Subcutaneous adipose tissue (tissue), 4 donors: ENCODE data around the gene SLC2A11. TPM values are rescaled to one million over a fixed set of nuclear protein-coding genes. Genes with fewer than 3 reads are reported as not detected.

Experiments
- CTCF ChIP-seq: fragments of 450-650 bp; IDR thresholded peaks from one replicate; pipeline ENCODE4 v1.5.1; 2016; ENCODE audit warnings: low read depth, mild to moderate bottlenecking, control low read depth, antibody characterized with exemption, moderate library complexity
- total RNA-seq, 4 donors: library from RNA; depleted of rRNA; stranded (reverse); fragments of >200 nt; gene quantifications; one replicate each; pipeline ENCODE4 v1.1.0, GENCODE V29; 2016

SLC2A11 gene
- total RNA-seq, 4 donors from 2014 or later: 4.8 to 10.2 (median 5.5) TPM

- TF ChIP-seq CTCF: no peak
Observed at GRCh38 chr22:23884140-23884539, 26.5 kb downstream of the SLC2A11 start.

DNA sequence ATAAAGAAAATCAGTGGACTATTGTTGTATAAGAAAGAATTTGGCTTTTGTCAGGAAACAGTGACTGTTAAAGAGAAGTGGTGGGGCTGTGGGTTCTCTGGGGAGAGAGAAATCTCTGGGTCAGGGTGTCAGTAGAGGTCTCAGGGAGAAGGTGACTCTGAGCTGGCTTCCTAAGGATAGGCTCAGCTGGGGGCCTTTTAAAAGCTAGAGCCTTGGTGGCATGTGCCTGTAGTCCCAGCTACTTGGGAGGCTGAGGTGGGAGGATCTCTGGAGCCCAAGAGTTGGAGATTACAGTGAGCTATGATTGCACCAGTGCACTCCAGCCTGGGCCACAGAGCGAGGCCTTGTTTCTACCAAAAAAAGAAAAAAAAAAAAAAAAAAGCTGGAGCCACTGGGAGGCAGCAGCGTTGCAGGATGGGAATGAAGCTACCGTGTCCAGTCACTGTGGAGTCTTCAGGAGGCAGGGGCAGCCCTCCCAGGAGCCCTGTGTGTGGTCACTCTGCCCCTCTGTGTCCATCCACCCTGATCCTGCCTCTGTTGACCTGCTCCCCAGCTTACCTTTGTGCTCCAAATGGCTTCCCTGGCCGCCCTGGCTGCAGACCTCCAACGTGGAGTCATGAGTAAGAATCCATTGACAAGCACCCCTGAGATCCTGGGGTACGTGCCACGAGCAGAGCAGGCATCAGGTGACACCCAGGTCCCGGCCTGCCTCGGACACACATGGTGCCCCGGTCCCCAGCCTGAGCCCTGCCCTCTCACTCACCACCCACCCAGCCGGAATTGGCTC lies 31.1 kb downstream of the SLC2A11 start:
- no peak for TF ChIP-seq CTCF

GRCh38 chr22:23889620-23890019 lies 31.9 kb downstream of the SLC2A11 start:
- TF ChIP-seq CTCF: no peak

DNA sequence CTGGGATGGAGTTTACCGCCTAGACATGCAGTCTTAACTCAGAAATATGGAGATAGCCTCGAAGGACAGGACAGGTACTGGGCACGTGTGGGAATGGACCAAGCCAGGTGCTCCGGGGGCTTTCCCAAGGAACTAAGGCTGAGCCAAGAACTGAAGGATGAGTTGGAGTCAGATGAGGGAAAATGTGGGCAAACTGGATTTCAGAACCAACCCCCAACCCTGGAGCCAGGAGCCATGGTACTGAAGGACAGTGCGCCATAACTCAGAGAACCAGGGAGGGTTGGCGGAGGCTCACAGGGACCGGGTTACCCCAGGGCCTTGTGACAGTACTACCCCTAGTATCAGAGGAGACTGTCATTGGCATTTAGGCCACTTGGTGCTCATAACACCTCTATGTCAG lies 34.1 kb downstream of the SLC2A11 start:
- no peak for TF ChIP-seq CTCF

GRCh38 chr22:23892130-23892529 lies 34.5 kb downstream of the SLC2A11 start:
- TF ChIP-seq CTCF: no peak

DNA sequence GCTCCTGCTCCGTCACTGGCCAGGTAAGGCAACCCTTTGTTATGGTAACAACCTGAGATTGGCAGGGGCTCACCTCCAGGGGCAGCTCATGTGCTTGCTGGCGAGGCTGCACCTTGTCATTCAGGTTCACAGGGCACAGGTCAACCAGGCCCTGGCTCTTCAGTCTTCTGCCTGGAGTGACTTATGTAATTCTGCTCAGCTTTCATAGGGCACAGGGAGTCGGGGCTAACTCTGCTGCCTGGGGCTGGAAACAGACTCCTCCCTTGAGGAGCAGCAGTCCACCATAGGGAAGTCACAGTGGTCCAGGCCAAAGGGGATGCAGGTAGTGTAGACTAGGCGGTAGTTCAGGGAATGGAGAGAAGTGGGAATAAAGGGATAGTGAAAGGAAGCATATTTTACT lies 35.0 kb downstream of the SLC2A11 start:
- TF ChIP-seq CTCF: no peak

- TF ChIP-seq CTCF: no peak
Observed at GRCh38 chr22:23893121-23893944, 35.7 kb downstream of the SLC2A11 start.
